Stimulated activated CD8-positive, alpha-beta memory T cell treated with anti-CD3 and anti-CD28 coated beads, Interleukin-7, amount 100 ng/mL, for 48 hours (primary cell): Measurements from ENCODE around the gene XRCC5.
"Not testable (repeated sequence)": the region's sequence is repeated elsewhere in the genome, so short reads cannot be mapped to it uniquely, and the experiment has no call there.

Experiments
- DNase-seq, 2 donors: peaks; one replicate each; pipeline ENCODE4 v3.0.0-alpha.2; 2020; ENCODE audit warnings: low read depth in 1 of 2; ENCODE audit errors: extremely low read depth in 1 of 2

XRCC5 gene

DNA sequence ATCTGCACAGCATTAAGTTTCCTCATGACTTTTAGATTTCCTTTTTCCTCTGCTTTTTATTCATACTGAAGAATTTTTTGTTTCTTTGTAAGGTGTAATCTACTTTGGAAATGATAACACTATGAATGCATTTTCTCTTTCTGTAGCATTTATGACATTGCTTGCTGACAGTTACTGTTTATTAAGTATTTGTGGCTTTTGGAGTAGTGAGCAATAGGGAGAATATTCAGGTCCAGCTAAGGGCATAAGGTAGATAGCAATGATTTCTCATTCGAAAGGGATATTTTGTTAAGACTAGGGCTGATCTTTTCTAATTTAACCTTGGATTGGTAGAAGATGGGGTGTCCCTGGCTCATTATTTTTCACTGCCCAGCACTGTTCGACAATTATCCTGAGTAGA is 80.3 kb downstream of the XRCC5 start:
- DNase-seq, result no peak

DNA sequence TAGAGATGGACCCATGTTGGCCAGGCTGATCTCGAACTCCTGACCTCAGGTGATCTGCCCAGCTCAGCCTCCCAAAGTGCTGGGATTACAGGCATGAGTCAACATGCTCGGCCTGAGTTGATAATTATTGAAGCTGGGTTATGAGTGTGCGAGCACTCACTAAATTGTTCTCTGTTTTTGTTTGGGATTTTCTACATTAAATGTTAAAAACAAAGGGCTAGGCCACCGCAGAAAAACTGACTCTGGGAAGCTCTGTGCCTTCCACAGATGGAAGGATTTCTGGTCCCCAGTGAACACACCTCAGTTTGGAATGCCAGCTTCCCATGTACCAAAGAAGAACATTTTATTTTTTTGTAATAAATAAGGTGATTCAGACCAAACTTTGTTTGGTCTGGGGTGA is 83.0 kb downstream of the XRCC5 start:
- DNase-seq, result no peak

DNA sequence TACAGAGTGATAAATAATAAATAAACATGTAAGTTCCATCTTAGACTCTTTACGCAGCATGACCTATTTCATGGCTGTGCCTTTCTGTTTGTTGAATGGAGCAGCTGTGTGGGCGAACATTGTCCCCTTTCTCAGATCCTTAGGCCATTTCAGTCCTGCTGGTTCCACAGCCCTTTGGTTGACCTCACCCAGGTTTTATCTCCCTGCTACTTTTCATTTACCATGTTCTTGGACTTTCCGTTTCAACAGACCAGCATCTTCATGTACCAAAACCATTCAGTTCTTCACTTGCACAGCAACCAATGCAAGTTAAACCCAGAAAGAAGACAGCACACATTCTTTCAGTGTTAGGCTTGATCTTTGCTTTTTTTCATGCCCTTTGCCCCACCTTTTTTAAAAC is 83.8 kb downstream of the XRCC5 start:
- DNase-seq, result no peak

DNA sequence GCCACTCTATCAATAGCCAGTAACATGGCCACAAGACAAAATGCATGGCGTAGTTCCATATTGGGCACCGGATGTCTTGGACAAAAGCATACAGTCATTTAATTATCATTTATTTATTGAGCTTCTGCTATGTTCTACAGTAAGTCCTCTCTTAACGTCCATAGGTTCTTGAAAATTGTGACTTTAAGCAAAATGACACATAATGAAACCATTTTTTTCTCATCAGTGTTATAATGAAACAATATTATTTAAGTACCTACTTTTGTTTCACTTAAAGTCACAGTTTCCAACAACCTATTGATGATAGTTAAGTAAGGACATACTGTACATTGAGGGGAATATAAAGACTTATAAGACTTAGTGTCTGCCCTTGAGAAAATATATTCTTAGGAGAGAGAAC is 84.9 kb downstream of the XRCC5 start:
- no peak for DNase-seq

DNA sequence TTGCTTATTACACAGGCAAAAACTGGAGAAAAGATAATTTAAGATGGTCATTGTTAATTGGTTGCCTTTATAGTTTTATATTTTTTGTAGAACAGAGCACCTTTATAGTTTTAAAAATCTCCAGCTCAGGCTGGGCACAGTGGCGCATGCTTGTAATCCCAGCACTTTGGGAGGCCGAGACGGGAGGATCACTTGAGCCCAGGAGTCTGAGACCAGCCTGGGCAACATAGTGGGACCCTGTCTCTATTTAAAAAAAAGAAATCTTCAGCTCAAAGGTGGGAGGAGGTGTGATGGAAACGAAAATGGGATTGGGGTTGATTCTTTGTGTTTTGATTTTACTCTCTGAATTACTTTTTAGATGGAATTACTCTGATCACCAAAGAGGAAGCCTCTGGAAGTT is 85.4 kb downstream of the XRCC5 start:
- DNase-seq, result no peak

DNA sequence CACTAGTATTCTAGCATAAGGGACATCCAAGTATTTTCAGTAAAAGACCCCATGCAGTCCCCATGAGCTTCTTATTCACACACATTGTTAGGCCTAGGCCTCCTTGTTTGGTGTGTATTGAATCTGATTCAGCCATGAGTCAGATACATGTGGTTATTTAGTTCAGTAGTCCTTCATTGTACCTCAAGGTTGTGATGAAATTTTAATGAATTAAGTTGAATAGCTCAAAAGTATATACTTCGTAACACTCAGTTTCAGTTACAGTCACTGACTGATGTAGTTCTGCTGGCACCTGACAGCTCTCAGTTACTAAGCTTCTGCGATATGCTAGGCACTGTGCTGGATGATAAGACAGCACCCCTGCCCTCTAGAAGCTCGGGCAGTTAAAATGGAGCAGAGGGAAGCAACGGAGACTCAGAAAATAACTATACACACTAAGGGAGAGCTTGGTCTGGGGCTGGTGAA is 86.4 kb downstream of the XRCC5 start:
- peak in 1 of 2 donors; percentile 33 for DNase-seq

DNA sequence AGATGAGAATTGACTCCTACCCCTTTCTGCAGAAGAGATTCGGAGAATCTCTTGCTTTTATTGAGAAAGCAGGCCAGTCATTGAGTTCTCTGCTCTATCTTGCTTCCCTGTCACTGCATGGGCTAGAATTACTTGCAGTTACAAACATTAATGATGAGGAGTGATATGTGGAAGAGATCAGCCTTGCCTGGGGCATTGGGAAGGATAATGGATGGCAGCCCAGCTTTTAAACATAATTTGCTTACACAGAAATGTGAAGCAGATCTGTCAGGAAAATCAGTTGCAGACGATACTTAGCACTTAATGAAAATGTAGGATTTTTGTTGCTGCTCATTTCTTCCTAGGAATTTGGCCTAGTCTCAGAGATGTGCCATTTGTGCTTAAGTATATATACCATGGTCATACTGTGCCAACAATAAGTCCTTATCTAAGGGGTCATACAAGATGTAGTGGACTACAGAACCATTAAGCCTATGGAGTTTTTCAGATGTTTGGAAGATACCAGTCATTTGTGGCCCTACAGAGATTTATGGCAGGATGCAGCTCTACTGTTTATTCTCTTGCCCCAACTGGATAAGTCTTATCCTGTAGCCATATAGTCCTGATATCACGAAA is 92.7 kb downstream of the XRCC5 start:
- DNase-seq, result no peak

DNA sequence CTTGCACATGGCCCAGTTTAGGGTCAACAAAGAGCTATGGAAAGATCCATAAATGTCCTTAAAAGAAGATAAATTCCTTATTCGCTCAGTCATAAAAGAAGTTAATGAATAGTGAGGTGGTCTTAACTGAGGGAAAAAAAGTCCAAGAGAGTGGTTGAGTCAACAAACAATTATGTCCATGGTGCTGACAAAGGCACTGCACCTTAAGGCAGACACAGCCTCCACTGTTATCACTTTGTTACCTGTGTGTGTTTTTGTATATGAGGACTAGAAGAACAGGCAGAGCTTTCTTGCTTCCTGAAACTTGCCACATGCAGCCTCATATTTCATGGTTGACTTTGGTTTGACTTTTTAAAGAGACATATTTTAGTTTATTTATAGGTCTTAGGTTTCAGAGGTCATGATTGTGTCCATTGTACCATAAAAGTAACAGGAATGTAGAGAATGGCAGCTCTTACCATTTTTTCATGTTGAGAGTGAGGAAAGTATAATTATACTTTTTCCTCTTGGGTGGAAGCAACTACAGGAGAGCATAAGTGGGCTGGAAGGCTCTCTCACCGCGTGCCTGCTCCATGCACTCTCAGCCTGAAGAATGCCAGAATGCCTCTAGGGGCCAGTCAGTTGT is 93.6 kb downstream of the XRCC5 start:
- DNase-seq, result no peak

DNA sequence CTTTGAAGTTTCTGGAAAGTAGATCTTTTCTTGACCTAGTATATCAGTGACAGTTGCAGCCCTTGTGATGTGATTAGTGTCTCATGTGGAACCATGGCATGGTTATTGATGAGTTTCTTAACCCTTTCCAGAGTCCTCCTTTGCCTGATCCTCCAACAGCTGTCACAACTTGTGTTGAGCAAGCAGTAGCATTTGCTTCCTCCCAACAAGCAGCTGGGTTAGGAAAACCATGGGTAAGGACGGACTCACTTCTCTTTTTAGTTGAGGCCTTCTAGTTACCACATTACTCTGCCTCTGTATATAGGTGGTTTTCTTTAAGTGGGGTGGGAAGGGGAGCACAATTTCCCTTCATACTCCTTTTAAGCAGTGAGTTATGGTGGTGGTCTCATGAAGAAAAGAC is 96.3 kb downstream of the XRCC5 start:
- DNase-seq, result no peak

DNA sequence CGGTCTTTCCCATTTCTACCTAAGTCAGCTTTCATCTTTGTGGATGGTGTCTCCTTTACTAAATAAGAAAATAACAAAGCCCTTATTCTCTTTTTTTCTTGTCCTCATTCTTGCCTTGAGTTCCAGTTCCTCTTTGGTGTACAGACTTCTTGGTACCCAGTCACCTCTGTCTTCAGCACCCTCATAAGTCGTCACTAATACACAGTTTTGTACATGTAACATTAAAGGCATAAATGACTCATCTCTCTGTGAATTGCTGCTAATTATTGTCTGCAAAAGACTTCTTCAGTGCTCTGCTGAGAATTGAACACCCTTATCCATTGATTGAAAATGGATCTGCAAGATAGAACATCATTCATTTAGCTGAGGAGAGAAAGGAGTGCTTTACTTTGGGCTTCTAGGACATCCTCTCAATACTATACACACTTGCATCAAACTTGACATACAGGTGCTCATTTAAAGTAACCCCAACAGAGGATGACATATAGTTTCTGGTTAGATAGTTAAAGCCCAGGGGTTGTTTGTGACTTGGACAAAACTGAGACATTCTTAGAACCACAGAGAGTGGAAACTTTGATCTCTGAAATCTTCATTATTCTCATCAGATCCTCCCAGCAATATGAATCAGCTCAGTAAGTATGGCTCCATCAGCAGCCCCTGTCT is 97.0 kb downstream of the XRCC5 start:
- DNase-seq, result no peak

DNA sequence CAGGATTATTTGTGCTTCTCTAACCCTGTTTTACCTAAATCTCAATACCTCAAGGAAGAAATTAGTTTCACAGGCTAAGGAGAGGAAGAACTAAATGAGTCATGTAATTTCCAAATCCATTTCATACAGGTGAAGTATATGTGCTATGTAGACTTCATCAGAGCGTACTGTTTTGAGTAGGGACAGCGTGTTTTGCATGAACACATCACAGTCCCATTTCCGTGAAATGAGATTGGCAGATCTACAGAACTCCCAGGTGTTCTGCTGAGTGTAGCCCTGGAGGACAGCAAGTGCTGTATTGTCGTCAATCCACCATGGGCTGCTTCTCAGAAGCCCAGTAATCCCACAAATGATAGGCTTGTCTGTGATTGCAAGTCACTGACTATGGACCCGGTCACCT is 97.7 kb downstream of the XRCC5 start:
- DNase-seq, result no peak

DNA sequence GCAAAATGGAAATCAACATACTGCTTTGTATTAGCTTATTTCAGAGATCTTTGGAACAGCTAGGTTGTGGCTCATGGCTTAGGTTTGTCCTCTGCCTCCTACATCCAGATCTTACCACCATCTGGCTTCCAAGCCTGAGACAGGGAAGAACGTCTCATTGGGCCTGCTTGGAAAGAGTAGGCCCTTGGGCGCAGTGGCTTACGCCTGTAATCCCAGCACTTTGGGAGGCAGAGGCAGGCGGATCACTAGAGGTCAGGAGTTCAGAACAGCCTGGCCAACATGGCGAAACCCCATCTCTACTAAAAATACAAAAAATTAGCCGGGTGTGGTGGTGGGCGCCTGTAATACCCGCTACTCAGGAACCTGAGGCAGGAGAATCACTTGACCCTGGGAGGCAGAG is 99.5 kb downstream of the XRCC5 start:
- DNase-seq, result not testable (repeated sequence)

DNA sequence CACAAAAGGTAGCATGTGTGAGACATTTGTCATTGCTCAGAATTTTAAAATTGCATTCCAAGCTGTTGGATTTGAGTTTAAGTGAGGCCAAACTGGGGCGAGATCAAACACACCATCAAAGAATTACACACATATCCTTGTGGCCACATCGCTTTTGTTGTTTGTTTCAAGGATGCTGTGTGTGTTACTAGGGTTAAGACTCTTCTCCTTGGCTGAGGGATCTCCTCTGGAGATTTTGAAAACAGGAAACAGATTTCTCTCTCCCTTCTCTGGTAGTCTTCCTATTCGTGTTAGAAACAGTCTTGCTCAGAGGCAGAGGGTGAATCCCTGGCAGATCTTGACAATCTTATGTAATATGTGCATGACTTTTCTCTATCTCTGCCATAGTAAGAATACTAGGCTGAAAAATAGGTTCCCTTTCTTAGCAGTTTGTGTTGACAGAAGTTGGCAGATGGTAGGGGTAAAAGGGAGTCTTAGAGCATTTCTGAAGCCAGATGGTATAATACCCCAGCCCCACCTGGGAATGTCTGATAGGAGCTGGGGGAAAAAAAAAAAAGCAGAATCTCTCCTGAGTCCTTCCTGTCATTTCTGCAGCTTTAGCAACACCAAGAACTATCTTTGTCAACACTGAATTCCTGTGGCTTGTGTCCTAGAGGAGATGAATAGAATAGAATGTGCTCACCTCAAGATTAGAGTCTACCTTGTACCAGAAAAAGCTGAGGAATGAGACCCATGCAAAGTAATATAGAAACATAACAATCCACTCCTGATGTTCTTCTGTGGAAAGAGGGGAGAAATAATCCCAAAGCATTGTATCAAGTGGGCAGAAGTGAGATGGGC is 101.8 kb downstream of the XRCC5 start:
- DNase-seq, result no peak

DNA sequence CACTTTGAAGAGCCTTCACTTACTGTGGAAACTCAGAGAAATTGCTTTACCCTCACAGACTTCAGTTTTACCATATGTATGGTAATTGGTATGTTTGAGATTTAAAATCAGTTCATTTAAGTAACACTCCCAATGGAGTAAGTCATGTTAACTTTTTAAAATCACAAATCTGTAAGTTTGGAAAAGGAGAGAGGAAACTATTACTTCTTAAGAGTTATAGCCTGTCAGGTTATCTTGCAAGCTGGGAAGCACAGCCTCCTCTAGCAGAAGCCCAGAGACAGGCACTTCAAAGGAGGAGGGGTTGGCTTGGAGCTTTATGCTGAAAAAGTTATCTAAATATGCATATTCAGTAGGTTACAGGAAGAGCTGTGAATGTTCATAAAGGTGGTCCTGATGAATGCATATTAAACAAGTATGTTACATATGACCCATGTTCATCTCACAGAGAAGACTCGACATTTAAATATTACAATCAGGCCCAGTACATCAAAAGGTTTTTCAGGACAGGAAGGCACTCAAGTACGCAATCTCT is 102.5 kb downstream of the XRCC5 start:
- DNase-seq, result no peak

DNA sequence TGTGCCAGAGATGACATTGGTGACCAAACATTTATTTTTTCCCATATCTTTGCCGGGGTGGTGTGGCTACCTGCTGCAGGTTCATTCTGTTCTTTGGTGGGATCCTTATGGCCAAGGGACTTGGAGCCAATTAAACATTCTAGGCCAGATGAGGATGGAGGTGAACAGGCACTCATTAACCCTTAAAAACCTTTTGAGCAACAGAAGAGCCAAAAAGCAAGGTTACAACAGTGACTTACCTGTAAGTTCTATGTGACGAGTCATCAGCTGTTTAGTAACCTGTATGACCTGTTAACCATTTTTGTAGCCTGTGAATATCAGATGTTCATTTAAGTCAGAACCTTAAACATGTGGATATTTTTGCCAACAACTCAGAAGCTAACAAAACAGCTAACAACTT is 105.6 kb downstream of the XRCC5 start:
- DNase-seq, result no peak

DNA sequence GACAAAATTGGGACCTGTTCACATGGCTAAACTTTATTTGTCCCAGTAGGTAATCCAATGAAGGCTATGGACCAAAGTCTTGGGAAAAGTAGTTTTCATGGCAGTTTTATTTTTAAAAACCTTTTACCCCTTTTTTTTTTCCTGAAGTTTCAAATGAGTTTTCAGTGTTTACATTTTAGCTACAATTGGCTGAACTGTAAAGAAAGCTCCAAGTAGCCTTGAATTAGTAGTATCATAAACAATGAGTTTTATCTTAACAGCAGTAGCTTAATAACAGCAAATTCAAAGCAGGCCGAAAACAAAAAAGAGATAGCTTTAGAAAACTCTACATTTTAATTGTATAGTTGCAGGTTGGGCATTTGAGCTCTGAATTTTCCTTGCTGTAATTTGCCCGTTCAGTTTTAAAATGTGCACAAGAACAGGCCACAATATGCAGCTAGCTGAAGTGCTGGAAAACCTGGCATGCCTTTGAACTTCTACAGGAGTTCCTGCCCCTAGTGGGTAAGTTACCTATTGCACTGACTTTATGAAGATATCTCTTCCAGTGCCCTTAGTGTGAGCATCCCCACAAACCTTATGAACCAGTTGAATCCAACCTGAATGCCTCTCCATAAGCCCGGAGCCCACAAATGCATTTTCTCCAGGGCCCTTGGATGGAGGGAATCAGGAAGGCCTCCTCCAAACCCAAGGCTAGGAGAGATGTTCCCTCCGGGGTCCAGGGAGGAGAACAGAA is 106.7 kb downstream of the XRCC5 start:
- DNase-seq, result no peak

DNA sequence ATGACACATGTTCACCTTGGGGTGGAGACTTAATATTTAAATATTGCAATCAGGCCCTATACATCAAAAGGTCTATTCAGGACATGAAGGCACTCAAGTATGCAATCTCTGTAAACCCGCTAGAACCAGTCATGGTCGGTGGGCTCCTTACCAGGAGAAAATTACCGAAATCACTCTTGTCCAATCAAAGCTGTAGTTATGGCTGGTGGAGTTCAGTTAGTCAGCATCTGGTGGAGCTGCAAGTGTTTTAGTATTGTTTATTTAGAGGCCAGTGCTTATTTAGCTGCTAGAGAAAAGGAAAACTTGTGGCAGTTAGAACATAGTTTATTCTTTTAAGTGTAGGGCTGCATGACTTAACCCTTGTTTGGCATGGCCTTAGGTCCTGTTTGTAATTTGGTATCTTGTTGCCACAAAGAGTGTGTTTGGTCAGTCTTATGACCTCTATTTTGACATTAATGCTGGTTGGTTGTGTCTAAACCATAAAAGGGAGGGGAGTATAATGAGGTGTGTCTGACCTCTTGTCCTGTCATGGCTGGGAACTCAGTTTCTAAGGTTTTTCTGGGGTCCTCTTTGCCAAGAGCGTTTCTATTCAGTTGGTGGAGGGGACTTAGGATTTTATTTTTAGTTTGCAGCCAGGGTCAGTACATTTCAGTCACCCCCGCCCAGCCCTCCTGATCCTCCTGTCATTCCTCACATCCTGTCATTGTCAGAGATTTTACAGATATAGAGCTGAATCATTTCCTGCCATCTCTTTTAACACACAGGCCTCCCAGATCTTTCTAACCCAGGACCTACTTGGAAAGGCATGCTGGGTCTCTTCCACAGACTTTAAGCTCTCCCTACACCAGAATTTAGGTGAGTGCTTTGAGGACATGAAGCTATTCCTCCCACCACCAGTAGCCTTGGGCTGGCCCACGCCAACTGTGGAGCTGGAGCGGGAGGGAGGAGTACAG is 108.1 kb downstream of the XRCC5 start:
- no peak for DNase-seq

DNA sequence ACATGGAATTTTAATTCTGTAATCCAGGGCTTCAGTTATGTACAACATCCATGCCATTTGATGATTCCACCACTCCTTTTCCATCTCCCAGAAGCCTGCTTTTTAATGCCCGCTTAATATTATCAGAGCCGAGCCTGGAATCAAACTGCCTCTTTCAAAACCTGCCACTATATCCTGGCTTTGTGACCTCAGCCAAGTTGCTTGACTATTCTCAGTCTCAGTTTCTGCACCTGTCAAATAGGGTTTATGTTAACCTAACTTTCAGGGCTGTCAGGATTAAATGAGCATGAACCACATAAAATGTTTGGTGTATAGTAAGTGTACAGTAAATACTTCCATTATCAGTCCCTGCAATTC is 108.7 kb downstream of the XRCC5 start:
- no peak for DNase-seq

DNA sequence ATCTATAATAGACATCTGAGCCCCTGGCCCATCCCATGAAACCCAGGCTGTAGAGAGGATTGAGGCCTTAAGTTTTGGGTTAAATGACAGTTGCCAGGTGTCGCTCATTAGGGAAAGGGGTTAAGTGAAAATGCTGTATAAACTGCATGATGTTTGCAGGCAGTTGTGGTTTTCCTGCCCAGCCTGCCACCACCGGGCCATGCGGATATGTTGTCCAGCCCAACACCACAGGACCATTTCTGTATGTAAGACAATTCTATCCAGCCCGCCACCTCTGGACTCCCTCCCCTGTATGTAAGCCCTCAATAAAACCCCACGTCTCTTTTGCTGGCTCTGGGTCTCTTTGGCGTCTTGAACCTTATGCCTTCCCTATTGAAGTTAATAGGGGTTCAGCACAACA is 110.7 kb downstream of the XRCC5 start:
- DNase-seq, result no peak

DNA sequence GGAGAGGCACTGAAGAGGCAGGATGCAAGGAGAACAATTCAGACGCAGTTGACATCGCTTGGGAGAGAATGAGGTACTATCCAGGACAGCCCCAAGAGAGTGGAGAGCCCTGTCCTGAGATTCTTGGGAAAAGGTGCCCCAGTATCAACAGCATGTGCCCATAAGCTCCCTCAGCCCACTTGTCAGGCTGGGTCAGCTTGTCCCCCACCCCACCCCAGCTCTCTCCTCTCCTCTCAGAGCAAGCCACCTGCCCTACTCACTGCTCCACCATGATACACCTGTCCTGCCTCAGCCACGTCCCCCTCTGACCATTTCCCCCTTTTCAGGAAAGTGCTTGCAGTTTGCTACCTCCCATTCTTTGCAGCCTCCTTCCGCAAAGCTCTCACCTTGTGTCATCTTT is 111.8 kb downstream of the XRCC5 start:
- no peak for DNase-seq
